Esophagus squamous epithelium (tissue), 4 donors: ENCODE data around the gene CSDE1.

ENCODE experiments used
- CTCF ChIP-seq, 6 experiments: fragments of 450-650 bp in 4 of 6; fragments of 200-600 bp in 2 of 6; sonication (generic) in 2 of 6; IDR thresholded peaks; one replicate each; pipeline ENCODE4 v1.5.1; 2016 to 2019; ENCODE audit warnings: antibody characterized with exemption in 6 of 6, mild to moderate bottlenecking in 4 of 6, moderate library complexity in 4 of 6
- POLR2A ChIP-seq, 4 donors: fragments of 450-650 bp; IDR thresholded peaks; one replicate each; pipeline ENCODE4 v1.6.1; 2017; ENCODE audit warnings: antibody characterized with exemption in 4 of 4, mild to moderate bottlenecking in 4 of 4, moderate library complexity in 3 of 4

DNA sequence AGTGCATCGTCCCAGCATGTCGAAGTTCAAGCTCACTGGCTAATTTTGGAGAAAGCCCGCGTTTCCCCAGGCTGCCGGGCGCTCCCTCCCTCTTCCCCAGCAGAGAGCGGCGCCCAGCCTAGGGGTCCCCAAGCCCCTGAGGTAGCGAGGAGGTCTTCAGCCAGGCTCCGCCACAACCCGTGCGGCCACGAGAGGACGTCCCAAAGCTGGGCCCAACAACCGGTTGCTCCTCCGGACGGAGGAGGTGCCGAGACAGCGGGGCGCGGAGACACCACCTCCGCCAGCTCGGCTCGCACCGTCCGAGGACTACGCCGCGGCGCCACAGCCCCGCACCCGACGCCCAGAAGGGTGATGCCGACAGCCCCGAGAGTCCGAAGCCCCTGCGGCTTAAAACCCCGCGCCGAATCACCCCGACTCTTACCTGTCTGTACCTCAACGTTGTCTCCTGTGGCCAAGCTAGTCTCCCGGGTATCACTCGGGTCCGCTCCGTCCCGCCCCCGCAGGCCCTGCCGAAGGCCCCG is 88.2 kb downstream of the CSDE1 start, which contains the start of gene DENND2C:
- TF ChIP-seq CTCF (IDR thresholded peaks at IDR 0.05) (no peak), POLR2A (IDR thresholded peaks at IDR 0.05) (peak in 3 of 4 donors; percentile 30 to 77 (median 70))
